ENCODE data around the gene LSM3. TPM values are rescaled to one million over a fixed set of nuclear protein-coding genes. Genes with fewer than 3 reads are reported as not detected.

Gene LSM3
- total and polyA plus RNA-seq, 2 experiments from 2014 or later: 5.9 to 32.2 TPM

DNA sequence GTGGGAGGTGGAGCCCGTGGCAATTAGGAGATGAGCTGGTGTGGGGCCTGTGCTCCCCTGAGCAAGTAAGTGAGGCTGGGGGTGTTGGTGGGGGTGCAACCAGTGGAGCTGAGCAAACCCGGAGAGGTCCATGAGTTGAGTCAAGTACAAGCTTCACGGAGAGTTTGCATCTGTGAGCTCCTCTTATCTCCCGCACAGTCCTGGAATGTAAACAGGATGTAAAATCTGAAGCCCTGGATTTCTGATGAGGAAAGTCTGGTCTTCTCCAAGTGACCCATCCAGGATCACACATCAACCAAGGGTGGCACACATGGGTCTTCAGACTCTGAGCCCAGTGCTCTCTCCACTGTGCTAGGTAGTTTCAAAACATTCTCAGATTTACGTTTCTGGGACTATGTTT lies 67.8 kb downstream of the LSM3 start:
- TF ChIP-seq, protein P1, sequence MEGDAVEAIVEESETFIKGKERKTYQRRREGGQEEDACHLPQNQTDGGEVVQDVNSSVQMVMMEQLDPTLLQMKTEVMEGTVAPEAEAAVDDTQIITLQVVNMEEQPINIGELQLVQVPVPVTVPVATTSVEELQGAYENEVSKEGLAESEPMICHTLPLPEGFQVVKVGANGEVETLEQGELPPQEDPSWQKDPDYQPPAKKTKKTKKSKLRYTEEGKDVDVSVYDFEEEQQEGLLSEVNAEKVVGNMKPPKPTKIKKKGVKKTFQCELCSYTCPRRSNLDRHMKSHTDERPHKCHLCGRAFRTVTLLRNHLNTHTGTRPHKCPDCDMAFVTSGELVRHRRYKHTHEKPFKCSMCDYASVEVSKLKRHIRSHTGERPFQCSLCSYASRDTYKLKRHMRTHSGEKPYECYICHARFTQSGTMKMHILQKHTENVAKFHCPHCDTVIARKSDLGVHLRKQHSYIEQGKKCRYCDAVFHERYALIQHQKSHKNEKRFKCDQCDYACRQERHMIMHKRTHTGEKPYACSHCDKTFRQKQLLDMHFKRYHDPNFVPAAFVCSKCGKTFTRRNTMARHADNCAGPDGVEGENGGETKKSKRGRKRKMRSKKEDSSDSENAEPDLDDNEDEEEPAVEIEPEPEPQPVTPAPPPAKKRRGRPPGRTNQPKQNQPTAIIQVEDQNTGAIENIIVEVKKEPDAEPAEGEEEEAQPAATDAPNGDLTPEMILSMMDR (IDR thresholded peaks at IDR 0.05; ENCODE audit: low read depth, low read length): no peak
- H3K4me1 ChIP-seq (ENCODE audit: low read depth): no peaks in the 10 kb centered on the region
- no peak for DNase-seq (ENCODE audit: low read depth in 1 of 2, low spot score in 1 of 2)
- no peak overlapping the region for H3K27ac ChIP-seq
- H3K9me3 ChIP-seq (ENCODE audit: low read depth): no peaks in the 10 kb centered on the region
- no peaks in the 10 kb centered on the region for H3K36me3 ChIP-seq
- peaks cover 40% of the 10 kb centered on the region for H3K27me3 ChIP-seq
- no peak overlapping the region for H3K4me3 ChIP-seq

DNA sequence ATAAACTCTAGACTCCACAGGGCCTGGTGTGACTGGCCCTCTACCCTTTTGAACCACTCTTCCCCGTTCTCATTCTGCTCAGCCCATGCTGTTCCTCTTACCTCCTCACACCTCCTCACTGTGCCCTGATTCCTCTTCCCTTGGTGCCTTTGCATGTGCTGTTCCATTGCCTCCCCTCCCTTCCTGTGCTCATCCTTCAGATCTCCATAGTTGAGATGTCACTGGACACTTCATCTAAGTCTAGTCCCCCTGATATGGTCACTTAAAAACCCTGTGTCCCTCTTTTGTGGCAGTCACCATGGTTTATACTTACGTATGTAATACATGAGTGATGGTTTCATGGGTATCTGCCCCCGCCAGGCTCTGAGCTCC lies 69.8 kb downstream of the LSM3 start:
- TF ChIP-seq, protein P1 (IDR thresholded peaks at IDR 0.05; ENCODE audit: low read depth, low read length): no peak
- peaks cover 40% of the 10 kb centered on the region for H3K27me3 ChIP-seq
- no peaks in the 10 kb centered on the region for H3K4me1 ChIP-seq (ENCODE audit: low read depth)
- no peak for DNase-seq (ENCODE audit: low read depth in 1 of 2, low spot score in 1 of 2)
- no peak overlapping the region for H3K27ac ChIP-seq
- H3K36me3 ChIP-seq: no peaks in the 10 kb centered on the region
- H3K4me3 ChIP-seq: no peak overlapping the region
- H3K9me3 ChIP-seq (ENCODE audit: low read depth): no peaks in the 10 kb centered on the region

DNA sequence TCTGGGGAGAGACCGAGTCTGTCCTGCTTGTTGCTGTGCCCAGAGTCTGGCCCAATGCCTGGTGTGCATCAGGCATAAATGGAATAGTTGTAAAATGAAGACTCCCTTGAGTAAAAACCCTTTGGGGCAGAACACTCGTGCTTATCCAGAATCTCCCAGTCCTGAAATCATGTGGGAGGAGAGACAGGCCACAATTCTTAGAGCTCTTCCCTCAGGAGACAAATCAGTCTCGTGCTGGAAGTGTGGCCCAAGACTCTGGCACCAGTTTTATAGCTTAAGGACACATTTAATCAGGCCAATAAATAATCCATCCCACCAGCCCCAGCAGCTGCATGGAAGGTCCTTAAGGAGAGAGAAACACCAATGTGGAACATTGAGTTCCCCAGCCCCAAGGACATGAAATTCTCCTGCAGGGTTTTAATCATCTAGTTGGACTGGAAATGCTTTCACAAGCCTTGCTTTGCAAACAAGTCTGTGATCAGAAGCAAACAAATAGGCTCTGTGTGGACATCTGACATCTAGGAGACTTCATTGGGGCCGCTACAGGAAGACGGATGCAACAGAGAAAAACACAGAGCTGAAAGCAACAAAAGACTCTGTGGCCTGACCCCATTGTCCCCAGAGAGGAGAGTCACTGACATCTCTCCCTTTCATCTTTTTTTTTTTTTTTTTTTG lies 70.4 kb downstream of the LSM3 start:
- H3K27me3 ChIP-seq: peaks cover 36% of the 10 kb centered on the region

More for the DNA sequence above, 70.4 kb downstream of the LSM3 start:
- Histone ChIP-seq H3K4me1 (ENCODE audit: low read depth) (no peaks in the 10 kb centered on the region), H3K36me3 (no peaks in the 10 kb centered on the region), H3K27ac (no peak overlapping the region), H3K9me3 (ENCODE audit: low read depth) (no peaks in the 10 kb centered on the region), H3K4me3 (no peak overlapping the region)
- TF ChIP-seq, protein P1 (IDR thresholded peaks at IDR 0.05; ENCODE audit: low read depth, low read length): no peak
- DNase-seq (ENCODE audit: low read depth in 1 of 2, low spot score in 1 of 2): no peak

Other genes with a start within 250 kb of the LSM3 start
- 16.0 and 21.6 TPM in 2 replicates for gene CHCHD4, start 53.9 kb upstream of the LSM3 start, total RNA-seq
- 27.8 and 31.0 TPM in 2 replicates for gene CHCHD4, start 53.9 kb upstream of the LSM3 start, polyA plus RNA-seq
- 21.5 and 30.8 TPM in 2 replicates for gene TMEM43, start 53.8 kb upstream of the LSM3 start, total RNA-seq
- gene TMEM43, start 53.8 kb upstream of the LSM3 start, polyA plus RNA-seq: 21.7 and 27.4 TPM in 2 replicates
- 29.0 and 37.7 TPM in 2 replicates for gene XPC, start 216 bp upstream of the LSM3 start, total RNA-seq
- gene XPC, start 216 bp upstream of the LSM3 start, polyA plus RNA-seq: 26.6 and 38.8 TPM in 2 replicates
- 9.6 and 19.7 TPM in 2 replicates for gene SLC6A6, start 223.8 kb downstream of the LSM3 start, total RNA-seq
- gene SLC6A6, start 223.8 kb downstream of the LSM3 start, polyA plus RNA-seq: 5.4 and 11.8 TPM in 2 replicates

Measured in cardiac muscle cell (in vitro differentiated cells and primary cell).